NCI-H82 treated with DMSO at 0.1 percent for 48 hours (cell line): ENCODE data around the gene NUP93.

Experiments
- DNase-seq: peaks from one replicate; lab custom pipeline; 2025; ENCODE audit not compliant: unreplicated experiment; lab: John Stamatoyannopoulos, UW

The NUP93 gene

DNA sequence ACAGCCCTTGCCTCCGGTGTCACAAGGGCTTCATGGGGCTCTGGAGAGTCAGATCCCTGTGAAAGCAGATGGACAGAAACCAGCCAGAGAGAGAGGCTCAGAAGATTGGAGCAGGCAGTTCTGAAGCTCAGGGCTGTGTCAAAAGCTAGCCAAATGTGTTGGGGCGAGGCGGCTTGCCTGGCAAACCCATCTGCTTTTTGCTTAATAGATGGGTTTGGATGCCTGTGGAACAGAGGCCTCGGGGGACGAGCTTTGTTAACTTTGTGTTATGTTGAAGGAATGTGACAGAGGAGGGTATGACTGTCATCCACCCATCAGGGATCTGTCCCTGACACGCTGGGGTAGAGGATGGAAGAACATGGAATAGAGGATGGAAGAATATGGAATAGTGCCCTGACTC is 114.1 kb downstream of the NUP93 start:
- no peak for DNase-seq

DNA sequence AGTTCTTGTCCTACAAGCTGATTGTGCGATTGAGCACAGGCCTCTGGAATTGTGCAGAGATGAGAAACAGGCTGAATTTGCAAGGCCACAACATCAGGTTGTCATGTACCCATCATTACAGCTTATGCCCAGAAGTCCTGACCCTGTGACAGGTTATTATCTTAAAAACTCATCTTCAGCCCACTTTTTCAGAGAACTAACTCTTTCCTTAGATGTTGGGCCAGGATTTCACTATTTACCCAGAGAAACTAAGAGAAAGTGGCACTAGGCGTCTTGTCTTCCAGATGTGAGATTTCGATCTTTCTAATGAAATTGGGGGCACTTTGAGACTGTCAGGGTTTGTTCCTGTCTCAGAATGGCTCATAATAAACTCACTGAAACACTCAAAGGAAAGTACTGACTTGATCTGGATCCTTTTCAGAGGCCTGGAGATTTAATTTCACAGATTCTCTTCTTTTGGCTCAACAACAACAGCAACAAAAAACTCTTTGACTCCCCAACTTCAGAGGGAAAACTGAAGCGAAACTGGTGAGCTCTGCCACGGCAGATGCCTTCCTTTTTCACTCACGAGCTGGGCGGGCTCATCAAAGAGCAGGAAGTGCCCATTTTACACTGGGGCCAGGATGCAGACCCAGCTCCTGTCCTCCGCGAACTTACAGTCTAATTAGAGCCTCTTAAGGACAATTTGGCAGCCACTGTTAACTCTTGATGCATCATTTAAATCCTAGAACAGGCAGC is 117.4 kb downstream of the NUP93 start:
- no peak for DNase-seq

DNA sequence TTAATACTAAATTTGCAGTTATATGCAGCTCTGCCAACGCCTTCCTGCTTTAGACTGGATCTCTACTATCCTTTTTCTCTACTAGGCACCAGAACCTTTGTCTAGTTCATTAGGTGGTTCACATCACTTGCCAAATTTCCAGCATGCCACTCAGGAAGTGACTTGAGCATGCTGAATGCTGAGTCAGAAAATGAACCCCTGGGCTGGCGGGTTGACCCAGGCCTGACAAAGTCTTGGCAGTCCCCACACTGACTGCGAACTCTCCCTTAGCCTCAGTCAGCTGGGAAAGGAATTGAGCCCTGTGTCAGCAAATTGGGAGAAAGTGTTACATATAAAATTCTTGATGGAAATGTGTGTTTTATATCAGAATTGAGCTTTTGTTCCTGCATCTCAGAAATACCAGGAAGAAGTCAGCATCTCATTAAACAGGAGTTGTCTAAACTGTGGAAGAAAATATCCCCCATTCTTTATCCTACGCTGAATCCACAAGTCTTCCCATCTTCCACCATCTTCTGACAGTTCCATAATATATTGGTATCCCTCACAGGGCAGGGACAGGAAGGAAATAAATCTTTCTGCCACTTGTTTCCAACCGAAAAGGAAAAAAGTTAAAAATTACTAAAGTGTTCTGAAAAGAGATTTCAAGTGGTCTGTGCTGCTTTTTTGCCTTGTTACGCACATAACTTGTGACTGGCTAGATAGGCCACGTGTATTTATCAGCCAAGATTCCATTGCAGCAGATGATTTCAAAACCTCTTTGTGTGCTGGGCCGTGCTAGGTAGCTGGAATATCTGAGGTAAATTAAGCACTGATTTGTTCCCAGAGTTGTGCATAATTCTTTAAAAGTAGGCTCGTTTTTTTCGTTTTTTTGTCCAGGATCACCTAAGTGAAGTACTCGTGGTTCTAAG is 118.4 kb downstream of the NUP93 start:
- DNase-seq: no peak

DNA sequence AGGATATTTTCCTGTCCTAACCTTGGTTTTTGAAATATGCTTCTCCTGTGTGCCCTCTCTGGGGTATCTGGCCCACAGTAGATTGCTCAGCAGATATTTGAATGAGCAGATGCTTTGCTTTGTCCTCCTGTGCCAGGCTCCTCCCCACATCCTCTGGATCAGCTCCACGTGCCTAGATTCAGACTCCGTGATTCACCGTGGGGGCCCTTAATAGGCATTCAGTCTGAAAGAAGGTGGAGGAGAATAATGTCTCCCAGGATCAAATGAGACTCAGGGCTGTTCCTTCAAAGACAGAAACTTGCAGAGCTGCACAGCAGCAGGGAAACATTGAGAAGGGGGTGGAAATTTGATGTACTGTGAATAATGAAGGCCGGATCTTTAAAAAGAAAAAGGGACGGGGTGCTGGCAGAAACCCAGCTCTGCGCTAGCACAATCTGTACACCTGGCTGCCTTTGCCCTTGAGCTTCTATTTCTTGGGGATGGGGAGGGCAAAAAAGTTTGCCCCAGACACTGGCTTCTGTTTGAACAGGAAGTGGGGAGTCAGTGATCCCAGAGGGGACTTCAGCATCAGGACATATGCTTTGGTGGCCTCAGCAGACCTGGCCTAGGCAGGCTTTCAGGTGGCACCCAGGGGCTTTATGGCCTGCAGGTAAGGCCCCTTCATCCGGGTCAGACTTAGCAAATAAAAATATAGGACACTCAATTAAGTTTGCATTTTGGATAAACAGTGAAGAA is 119.2 kb downstream of the NUP93 start:
- DNase-seq: no peak

DNA sequence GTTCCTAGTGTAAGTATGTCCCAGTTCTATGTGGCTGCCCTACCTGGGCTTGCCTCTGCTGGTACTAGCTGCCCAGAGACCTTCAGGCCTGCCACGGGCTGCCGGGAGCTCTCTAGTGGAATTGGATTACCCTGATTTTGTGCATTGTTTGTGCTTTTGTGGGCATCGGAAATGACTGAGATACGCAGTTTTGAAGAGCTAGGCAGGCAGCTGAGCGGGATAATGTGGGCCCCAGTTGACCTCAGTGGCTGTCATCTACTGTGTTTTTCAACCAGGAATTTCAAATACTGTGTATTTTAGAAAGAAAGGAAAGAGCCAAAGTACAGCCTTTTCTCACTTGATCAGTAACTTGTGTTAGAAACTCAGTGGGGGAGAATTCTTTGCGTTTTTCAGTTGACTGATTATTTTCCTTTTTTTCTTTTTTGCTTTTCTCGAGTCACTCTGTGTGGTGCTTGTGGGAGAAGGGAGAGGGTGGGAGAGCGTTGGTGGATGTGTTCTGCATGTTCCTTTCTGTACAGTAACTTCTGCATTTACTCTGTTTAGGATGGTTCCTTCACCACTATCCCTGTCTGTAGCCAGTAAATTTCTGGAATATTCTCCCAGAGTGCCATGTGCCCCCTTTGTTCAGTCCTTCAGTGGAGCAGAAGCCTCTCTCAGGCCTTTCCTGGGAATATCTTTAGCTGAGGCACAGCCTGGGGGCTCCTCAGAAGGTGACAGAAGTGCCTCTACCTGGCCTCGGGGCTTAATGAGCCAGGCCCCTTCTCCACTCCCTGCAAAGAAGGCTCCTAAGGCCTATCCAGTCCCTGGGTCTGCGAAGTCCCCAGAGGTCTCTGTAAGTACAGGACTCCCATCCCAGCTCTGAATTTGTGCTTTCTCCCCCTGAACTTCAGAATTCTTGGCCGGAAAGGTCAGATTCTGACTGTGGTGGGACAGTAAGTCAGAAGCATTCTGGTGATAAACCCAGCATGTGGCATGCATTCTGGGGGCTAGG is 120.1 kb downstream of the NUP93 start:
- DNase-seq: no peak

DNA sequence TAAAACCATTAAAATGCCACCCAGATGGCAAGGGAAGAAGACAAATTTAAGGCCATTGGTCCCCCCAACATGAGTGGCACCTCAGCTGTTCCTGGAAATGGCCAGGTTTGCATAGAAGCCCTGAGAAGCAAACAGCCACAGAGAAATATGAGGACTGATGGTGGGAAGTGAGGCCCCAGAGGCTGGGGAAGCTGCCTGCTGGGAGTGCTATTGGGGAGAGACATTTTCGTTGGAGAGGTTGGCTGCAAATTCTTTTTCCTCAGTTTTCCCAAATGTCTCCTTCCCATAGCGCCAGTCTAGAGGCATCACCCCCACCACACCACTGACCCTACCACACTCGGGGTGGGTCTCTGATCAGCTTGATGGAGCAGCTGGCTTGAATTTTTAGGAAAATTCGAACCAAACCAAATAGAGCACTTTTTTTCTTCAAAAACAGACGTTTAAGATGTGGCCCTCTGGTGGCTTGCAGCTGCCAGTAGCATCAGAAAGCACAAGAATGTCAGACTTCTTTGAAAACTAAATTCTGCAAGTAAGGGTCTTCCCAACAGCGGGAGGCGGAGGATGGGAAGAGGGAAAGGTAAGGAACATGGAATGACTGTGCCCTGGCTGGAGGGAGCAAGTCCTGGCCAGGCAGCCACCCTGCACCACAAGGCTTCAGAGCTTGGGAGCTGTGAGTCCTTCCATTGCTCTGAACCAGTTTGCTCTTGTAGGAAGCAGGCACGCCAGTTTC is 121.9 kb downstream of the NUP93 start:
- no peak for DNase-seq

DNA sequence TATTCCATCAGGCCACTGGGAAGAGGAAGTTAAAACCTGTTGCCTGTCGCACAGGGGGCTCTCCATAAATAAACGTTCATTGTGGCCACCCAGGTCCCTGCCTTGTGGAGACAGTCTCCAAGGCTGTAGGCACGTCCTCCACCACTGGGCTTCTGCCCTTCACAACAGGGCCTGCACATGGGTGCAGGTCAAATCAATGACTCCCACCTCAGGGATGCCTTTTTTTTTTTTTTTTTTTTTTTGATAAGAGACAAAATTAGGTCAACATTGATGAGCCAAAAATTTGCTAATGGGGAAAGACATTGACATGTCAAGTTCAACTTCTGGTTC is 122.4 kb downstream of the NUP93 start:
- no peak for DNase-seq

DNA sequence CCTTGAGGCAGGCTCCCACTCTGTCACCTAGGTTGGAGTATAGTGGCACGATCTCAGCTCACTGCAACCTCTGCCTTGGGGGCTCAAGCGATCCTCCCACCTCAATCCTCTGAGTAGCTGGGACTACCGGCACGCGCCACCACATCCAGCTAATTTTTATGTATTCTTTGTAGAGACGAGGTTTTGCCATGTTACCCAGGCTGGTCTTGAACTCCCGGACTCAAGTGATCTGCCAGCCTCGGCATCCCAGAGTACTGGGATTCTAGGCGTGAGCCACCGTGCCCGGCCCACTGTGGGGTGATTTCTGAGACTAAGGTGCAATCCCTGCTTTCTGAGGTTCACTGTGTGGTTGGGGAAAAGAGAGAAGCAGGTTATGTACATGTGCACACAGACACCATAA is 123.0 kb downstream of the NUP93 start:
- DNase-seq: no peak

DNA sequence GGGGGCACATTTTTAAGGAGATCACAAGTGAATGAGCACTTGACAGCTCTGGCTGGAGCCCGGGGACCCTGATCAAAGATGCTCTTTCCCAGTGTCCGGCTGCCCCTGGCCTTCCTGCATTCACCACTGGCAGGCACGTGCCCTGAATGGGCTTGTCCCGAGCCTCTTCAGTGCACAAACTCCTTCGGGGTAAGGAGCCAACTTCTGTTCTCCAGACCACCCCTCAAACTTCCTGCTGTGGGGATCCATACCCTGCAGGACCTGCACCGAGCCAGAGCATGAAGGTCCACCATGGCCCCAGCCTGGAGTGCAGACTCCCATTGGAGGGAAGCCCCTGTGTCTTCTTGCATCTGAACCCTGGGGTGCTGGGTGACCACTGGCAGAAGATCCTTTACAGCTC is 125.3 kb downstream of the NUP93 start:
- no peak for DNase-seq

DNA sequence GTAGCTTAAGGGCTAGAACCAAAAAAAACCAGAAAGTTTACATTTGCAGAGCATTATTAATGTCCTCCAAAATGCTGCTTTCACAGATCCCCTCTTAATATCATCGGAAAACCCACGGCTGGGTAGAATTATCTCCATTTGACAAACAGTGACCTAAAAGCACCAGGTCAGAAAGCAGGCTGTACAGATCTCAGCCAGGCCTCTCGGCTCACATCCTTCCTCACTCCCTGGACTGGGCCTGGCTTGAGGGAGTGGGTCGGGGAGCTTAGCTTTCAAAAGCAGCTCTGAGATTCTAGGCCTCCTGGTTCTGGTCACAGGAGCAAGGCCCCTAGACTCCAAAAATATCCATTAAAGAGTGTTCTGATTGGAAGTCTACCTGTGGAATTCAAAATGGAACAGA is 126.0 kb downstream of the NUP93 start:
- no peak for DNase-seq

DNA sequence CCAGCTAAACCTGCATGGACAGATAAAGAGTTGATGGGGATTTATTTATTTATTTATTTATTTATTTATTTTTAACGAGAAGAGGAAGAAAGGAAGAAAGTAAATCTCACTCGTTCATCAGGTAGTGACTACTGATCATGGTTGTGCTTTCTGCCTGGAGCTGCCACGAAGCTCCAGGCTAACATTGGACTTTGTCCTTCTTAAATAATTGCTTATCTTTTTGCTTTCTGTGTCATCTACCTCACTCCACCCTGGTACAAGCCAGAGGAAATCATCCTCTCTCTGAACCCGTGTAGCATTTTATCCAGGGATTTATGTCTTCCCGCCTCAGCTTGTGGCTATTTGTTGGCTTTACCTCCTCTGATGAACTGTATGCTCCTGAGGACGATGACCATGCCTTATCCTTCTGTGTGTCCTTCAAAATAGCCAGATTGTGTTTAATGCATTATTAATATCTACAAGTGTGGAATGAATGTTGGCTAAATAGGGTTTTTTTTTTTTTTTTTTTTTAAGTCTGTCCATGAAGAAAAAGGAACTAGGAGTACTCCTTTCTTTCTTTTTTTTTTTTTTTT is 127.0 kb downstream of the NUP93 start:
- no peak for DNase-seq

DNA sequence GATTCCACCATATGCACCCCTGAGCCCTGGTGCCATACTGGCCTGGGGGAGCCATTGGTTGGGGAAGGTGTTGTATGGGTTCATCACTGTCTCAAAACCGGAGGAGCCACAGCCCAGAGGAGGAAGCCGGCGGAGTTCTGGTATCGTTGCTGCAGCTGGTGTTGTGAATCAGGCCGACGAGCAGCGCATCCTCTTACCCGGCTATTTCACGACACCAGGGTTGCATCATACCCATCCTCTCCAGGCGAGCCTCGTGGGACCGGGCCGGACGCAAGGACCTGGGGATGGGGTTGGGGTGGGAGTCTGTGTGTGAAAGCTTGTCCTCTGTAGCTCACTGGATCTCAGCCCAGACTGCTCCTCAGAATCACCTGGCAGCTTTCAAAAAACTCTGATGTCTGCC is 128.4 kb downstream of the NUP93 start:
- DNase-seq: no peak

DNA sequence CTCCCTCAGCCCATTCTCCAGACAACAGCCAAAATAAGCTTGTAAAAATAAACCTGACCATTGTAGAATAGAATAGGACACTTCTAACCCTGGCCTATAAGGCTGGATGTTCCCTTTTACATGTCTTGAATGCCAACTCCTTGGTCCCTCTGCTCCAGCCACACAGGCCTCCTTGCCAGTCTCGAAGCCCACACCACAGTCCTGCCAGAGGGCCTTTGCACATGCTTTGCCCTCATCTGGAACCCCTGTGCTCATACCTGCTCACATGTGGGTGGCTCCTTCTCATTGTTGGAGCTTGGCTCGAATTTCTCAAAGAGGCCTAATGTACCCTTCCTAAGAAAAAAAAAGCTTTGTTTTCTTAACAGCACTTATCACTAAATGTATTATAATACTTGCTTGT is 129.7 kb downstream of the NUP93 start:
- DNase-seq: no peak

DNA sequence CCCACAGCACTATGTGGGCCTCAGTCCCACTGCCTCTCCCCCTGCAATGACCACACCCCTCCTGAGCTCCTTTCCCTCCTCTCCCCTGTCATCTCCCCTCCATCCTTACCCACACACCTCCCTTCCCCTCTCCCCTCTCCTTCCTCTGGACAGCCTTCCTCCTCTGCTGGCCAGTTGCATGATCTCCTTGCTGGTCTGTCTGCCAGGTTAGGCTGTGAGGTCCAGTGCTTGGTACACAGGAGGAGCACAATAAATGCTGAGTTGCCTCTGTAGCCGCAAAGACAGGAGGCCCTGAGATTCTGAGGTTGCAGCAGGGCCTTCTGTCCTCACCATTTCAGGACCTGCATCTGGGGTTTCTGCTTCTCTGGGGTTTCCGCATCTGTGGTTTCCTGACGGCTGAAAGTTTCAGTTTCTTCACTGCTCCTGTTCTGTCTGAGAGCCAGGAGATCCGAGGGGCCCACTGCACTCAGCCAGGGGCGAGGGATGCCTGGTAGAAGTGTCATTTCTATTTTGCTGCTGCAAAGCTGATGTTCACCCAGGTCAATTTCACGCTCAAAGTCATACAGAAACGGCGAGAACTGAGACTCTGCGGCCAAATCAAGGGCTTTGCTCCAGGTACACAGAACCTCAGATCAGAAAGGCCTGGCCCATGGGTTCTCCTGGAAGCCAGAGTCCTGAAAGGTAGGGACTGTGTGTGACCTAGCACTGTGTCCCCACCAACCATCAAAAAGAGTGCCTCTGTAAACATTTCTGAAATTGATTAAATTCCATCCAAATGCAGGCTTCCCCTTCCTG is 130.5 kb downstream of the NUP93 start:
- DNase-seq: no peak

DNA sequence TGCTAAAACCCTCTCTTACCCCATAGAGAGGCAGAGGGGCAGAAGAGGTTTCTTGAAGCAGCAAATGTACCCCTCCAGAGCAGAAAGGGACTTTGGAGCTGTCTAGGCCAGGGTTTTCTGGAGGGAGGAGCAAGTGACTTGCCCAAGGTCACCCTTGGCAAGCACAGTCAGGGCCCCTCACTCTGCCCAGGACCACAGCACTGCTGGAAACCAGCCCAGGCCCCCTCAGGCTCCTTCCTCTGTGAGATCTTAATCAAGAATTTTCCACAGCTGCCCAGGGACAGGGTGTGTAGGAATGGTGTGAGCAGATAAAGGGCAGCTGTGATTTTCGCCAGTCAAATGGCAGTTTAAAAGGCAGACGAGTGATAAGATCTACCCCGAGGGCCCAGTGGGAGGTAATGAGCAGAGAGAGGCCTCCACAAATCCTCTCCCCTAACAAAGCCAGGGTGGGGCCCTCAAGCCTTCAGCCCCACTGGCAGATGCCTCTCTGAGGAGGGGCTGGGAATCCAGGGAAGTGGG is 131.2 kb downstream of the NUP93 start:
- peak; percentile 10 for DNase-seq

DNA sequence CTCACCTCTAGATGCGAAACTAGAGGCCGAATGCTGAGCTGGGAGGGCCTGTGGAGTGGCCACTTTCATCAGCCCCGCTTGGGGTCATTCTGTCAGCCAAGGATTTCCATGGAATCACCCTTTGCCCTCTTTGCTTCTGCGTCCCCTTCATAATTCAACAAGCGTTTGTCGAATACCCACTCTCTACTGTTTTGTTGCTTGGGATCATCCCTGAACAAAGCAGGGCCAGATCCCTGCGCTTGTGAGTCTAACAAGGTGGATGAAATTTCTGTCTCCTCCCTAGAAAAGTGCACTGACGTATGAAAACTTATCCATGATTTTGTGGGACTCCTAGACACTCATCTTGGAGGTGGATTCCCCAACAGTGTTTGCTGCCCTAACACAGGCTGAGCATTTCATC is 131.8 kb downstream of the NUP93 start:
- no peak for DNase-seq

DNA sequence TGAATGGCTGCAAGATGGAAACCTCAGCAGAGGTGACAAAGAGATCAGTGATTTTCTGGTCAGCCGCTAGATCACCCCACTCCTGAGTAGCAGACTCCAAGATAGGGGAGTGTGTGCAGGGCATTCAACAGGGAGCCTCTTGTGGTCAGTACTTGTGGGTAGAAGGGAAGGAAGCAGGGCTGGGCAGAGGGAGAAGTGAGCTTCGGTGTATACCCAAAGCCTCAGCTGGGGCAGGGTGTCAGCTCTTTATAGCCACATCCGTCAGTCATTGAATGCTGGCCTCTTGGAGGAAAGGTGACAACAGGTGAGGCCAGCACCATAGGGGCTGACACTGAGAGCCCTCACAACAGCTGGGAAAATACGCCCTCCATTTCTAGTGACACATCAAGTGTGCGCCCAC is 132.8 kb downstream of the NUP93 start:
- no peak for DNase-seq

DNA sequence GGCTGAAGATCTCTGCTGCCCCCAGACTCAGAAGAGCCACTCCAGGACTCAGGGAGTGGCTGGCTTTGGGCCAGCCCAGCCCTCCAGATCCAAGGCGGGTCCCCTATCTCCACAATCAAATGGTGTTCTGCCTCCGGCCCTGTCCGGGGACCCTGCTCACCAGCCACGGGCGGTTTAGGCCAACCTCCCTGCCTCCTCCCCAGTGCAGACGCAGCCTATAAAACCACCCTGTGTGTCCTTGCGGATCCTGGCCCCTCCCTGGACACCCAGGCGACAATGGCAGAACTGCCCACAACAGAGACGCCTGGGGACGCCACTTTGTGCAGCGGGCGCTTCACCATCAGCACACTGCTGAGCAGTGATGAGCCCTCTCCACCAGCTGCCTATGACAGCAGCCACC is 135.0 kb downstream of the NUP93 start, which contains the start of gene SLC12A3:
Gene SLC12A3 (plus strand): TSS at position 248 of the 400 bp plus-strand sequence. CDS start 29 bp downstream, at position 277.
- DNase-seq: no peak
